Measurements from ENCODE around the gene AS3MT.
"Not testable (repeated sequence)": the region's sequence is repeated elsewhere in the genome, so short reads cannot be mapped to it uniquely, and the experiment has no call there.

The AS3MT gene

GRCh38 chr10:102855731-102856436 lies 13.4 kb upstream of the AS3MT start:
- not testable (repeated sequence) for DNase-seq (ENCODE audit: low read depth in 4 of 4, low spot score in 1 of 4)

DNA sequence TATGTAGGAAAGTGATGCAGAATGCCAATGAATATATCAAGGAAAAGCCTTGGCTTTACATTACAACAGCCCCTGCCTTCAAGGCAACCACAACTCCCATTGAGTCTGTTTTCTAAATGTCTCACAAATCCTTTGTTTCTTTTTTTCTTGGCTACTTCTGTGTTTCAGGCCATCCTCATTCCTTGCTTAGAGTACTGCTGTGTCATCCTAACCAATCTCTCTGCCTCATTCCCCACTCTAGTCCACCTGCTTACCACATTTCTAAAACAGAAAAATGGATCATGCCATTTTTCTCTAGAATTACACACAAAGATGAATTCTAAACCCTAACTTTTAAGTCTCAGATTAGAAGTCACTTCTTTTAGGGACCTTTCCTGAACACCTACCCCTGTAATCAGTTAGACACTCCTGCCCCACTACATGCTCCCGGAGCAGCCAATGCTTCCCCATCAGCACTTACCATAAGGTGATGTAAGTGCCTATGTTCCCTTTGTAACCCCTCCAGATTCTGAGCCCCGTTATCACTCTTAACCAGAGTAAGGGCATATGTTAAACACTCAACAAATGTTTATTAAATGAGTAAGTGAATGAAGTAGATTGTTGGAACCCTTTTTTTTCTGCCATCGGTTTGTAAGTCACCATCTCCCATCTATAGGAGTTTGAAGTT lies 12.4 kb upstream of the AS3MT start:
- DNase-seq (ENCODE audit: low read depth in 4 of 4, low spot score in 1 of 4): no peak

- no peak for DNase-seq (ENCODE audit: low read depth in 4 of 4, low spot score in 1 of 4)
Measured at GRCh38 chr10:102859911-102860310, 9.4 kb upstream of the AS3MT start.

GRCh38 chr10:102863660-102864059 lies 5.6 kb upstream of the AS3MT start:
- DNase-seq (ENCODE audit: low read depth in 4 of 4, low spot score in 1 of 4): no peak

DNA sequence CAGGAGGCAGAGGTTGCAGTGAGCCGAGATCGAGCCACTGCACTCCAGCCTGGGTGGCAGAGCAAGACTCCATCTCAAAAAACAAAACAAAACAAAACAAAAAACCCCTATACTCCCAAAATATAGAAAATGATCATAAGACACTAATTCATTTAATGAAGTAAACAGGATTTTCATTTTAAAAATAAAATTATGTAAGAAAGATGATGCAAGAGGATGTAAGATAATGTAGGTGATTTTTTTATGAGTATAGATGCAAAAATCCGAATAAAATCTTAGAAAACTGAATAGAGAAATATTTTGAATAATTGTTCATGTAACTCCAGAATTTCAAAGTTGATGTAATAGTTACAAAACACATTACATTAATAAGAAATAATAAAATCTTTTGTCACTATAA lies 3.6 kb upstream of the AS3MT start:
- no peak for DNase-seq (ENCODE audit: low read depth in 4 of 4, low spot score in 1 of 4)

GRCh38 chr10:102868911-102869257 lies 386 bp upstream of the AS3MT start:
- no peak for DNase-seq (ENCODE audit: low read depth in 4 of 4, low spot score in 1 of 4)

DNA sequence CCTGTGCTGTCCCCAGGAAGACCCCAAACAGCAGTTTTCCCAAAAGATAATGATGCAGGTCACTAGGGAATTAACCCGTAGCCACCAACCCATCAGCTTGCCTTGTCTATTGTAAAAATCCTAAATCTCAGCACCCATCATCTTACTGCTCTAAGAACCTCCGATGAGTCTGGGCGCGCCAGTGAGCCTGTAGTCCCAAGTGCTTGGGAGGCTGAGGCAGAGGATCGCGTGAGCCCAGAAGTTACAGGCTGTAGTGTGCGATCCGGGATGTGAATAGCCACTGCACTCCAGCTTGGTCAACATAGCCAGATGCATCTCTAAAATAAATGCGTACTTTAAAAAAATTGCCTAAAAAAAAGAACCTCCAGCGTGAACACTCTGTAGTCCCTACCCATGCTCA lies 951 bp downstream of the AS3MT start:
- DNase-seq (ENCODE audit: low read depth in 4 of 4, low spot score in 1 of 4): no peak

DNA sequence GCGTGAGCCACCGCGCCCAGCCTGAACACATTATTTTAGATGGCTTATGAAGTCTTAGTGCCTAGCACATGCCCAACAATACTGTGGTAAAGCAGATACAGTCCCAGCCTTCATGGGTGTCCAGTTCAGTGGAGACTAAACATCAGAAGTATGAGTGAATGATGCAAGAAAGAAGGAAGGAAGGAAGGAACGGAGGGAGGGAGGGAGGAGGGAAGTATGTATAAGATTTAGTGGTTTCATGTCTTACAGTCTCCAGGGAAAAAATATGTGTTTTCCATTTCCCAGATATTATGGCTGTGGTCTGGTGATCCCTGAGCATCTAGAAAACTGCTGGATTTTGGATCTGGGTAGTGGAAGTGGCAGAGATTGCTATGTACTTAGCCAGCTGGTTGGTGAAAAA lies 2.9 kb downstream of the AS3MT start:
- no peak for DNase-seq (ENCODE audit: low read depth in 4 of 4, low spot score in 1 of 4)

DNA sequence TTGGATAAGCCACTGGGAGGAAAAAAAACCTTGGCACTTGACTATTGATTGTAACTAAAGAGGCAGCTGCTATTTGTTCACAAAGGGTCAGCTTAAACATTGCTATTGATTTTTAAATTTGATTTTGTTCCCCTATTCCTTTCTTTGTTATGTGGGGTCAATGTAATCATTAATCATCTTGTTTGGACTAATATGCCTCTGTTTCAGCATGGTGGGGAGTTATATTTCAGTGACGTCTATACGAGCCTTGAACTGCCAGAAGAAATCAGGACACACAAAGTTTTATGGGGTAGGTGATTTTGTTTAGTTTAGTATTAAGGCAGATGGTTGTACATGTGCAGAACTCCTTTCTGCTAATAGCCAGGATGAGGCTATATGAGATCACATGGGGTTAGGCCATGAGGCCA lies 7.5 kb downstream of the AS3MT start:
- DNase-seq (ENCODE audit: low read depth in 4 of 4, low spot score in 1 of 4): no peak

- no peak for DNase-seq (ENCODE audit: low read depth in 4 of 4, low spot score in 1 of 4)
Measured at GRCh38 chr10:102878629-102879028, 9.4 kb downstream of the AS3MT start.

DNA sequence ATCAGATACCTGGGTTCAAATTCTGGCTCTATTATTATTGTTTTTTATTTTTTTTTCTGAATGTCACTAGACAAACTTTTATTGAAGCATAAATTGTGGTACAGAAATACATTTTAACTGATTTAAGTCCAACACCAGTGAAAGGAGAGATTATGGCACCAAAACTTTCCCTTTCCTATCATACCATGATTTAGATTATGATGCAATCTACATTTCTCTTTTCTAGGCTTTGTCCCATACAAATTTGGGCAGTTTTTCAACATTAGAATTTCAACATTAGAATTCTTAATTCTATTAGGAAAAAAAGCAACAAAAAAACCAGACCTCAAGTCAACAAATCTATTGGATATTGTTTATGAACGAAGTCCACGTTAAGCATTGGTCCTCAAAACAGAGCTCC lies 11.0 kb downstream of the AS3MT start:
- no peak for DNase-seq (ENCODE audit: low read depth in 4 of 4, low spot score in 1 of 4)

DNA sequence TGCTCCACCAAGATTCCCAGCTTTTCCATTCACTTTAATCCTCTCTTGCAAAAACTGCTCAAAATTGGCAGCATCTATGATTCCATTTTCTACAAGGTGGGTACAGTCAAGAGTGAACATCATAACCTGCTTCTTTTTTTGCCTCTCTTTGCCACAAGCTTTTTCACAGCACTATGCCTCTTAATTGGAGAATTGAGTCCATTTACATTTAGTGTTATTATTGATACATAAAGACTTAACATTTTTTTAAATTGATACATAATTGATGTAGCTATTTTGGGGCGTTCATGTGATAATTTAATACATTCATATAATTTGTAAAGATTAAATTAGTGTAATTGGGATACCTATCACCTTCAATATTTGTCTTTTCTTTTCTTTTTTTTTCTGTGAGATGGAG lies 18.8 kb downstream of the AS3MT start:
- no peak for DNase-seq (ENCODE audit: low read depth in 4 of 4, low spot score in 1 of 4)

- no peak for DNase-seq (ENCODE audit: low read depth in 4 of 4, low spot score in 1 of 4)
Measured at GRCh38 chr10:102894466-102895213, 25.4 kb downstream of the AS3MT start.

DNA sequence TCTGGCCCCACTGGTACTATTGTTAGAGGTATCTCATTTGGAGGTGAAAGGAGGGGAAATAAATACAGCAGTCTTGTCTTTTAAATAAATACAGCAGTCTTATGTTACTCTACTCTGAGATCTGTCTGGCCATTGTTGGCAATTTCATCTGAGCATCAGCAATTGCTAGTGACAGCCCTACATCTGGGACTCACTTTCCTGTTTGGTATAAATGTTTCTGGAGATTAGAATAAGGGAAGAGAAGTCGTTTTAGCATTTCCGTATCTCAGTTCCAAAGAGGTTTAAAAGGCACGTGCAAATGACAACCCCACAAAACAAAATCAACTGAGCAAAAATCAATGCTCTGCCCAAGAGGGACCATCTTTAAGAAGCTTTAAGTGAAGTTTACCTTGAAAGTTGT lies 30.7 kb downstream of the AS3MT start:
- no peak for DNase-seq (ENCODE audit: low read depth in 4 of 4, low spot score in 1 of 4)

DNA sequence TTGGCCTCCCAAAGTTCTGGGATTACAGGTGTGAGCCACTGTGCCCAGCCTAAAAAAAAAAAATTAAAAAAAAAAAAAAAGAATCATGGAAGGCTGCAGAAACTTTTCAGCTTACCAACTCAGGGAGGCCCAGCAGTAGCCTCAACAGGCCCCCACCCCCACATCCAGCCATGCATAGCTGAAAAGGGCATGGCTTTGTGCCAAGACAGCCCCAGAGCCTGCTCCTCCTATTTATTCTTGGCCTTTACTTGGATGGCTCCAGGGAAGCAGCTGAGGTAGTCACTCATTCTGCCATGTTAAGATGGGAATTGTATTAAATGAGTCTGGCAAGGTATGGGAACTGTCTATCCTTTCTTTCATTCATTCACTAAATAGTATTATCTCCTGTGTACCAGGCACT lies 35.1 kb downstream of the AS3MT start:
- no peak for DNase-seq (ENCODE audit: low read depth in 4 of 4, low spot score in 1 of 4)

GRCh38 chr10:102906507-102906906 lies 37.2 kb downstream of the AS3MT start:
- no peak for DNase-seq (ENCODE audit: low read depth in 4 of 4, low spot score in 1 of 4)

DNA sequence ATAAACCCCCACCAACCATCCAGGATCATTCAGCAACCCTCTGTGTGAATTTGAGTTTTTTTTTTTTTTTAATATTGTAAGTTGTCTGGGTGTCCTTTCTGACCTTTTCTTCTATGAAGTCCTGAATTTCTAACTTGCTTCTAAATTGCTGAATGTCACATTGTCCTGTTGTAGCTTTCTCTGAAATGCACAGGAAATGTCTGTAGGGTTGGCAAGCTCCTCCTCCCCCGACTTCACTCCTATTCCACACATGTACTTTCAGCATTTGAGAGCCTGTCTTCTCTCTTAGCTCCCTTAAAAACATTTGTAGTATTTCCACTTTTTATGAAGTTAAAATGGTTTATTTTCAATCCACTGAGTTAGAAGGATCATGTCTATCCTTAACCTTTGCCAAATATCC lies 45.5 kb downstream of the AS3MT start:
- no peak for DNase-seq (ENCODE audit: low read depth in 4 of 4, low spot score in 1 of 4)

DNA sequence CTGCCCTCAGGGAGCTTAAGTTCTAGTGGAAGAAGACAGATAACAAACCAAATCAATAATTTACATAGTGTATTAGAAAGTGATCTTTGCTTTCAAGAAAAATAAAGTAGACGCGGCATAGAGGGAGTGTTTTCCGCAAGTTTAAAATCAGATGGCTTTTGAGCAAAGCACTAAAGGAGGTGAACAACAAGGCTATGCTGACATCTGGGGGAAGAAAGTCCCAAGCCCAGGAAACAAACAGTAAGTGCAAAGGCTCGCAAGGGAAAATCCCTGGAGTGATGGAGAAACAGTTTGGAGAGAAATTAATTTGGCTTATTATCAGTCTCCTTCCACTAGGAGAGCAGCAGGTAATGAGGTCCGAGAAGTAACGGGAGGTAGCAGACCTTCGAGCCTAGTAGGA lies 46.9 kb downstream of the AS3MT start:
- DNase-seq (ENCODE audit: low read depth in 4 of 4, low spot score in 1 of 4): no peak

GRCh38 chr10:102917314-102917961 lies 48.2 kb downstream of the AS3MT start:
- DNase-seq (ENCODE audit: low read depth in 4 of 4, low spot score in 1 of 4): peak; percentile 62 to 72 (median 70)

GRCh38 chr10:102917962-102918816 lies 48.9 kb downstream of the AS3MT start, which contains the start of gene CNNM2:
Gene CNNM2 (plus strand): TSS chr10:102918294. CDS start chr10:102918481, 187 bp downstream.
- DNase-seq (ENCODE audit: low read depth in 4 of 4, low spot score in 1 of 4): peak; percentile 98 to 100 (median 98)

DNA sequence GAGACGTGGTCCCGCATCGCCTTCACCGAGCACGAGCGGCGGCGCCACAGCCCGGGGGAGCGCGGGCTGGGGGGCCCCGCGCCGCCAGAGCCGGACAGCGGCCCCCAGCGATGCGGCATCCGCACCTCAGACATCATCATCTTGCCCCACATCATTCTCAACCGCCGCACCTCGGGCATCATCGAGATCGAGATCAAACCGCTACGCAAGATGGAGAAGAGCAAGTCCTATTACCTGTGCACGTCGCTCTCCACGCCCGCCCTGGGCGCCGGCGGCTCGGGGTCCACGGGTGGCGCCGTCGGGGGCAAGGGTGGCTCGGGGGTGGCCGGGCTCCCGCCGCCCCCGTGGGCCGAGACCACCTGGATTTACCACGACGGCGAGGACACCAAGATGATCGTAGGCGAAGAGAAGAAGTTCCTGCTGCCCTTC lies 49.6 kb downstream of the AS3MT start:
- DNase-seq (ENCODE audit: low read depth in 4 of 4, low spot score in 1 of 4): peak in 2 of 4 experiments; percentile 14

Measured in stimulated activated CD4-positive, alpha-beta T cell treated with anti-CD3 and anti-CD28 coated beads, Interleukin-1b, Interleukin-23, amount 100 ng/mL, for 24 hours (primary cell).